Nephron progenitor cell (in vitro differentiated cells): ENCODE data around the gene PRH1.

Experiments used
- DNase-seq: peaks from one replicate; pipeline ENCODE4 v3.0.0; 2021
- H3K27ac Mint-ChIP-seq: 2 replicates; pipeline ENCODE4 v1.8.0; 2021; ENCODE audit warnings: mild to moderate bottlenecking, moderate library complexity, mixed read lengths
- H3K27me3 Mint-ChIP-seq: 2 replicates; pipeline ENCODE4 v1.8.0; 2021; ENCODE audit warnings: mild to moderate bottlenecking, low read depth, mixed read lengths; ENCODE audit not compliant: poor library complexity
- H3K36me3 Mint-ChIP-seq: 2 replicates; pipeline ENCODE4 v1.8.0; 2021; ENCODE audit warnings: low read depth, mixed read lengths
- H3K4me1 Mint-ChIP-seq: 2 replicates; pipeline ENCODE4 v1.8.0; 2021; ENCODE audit warnings: mixed read lengths
- H3K4me3 Mint-ChIP-seq: 2 replicates; pipeline ENCODE4 v1.8.0; 2021; ENCODE audit warnings: mild to moderate bottlenecking, moderate library complexity, mixed read lengths
- H3K9me3 Mint-ChIP-seq: 2 replicates; pipeline ENCODE4 v1.8.0; 2021; ENCODE audit warnings: mild to moderate bottlenecking, moderate library complexity, mixed read lengths
- CTCF ChIP-seq: fragments of 200-600 bp; sonication (generic); IDR thresholded peaks from 2 replicates; pipeline ENCODE4 v1.5.0; 2021; ENCODE audit warnings: antibody characterized with exemption

PRH1 gene

GRCh38 chr12:10904686-10905085 lies 20.6 kb upstream of the PRH1 start:
- no peak for TF ChIP-seq CTCF
- Mint-ChIP-seq H3K4me3 (no peak overlapping the region), H3K27ac (no peak overlapping the region), H3K27me3 (no peaks in the 10 kb centered on the region), H3K9me3 (peaks cover 59% of the 10 kb centered on the region), H3K4me1 (no peaks in the 10 kb centered on the region), H3K36me3 (peaks cover 76% of the 10 kb centered on the region)
- DNase-seq: no peak

- Mint-ChIP-seq H3K4me1 (no peaks in the 10 kb centered on the region), H3K27me3 (no peaks in the 10 kb centered on the region), H3K36me3 (peaks cover 82% of the 10 kb centered on the region), H3K27ac (no peak overlapping the region), H3K9me3 (peaks cover 59% of the 10 kb centered on the region), H3K4me3 (no peak overlapping the region)
- no peak for TF ChIP-seq CTCF
- DNase-seq: no peak
These were observed 17.4 kb upstream of the PRH1 start for GRCh38 chr12:10901427-10901826.

DNA sequence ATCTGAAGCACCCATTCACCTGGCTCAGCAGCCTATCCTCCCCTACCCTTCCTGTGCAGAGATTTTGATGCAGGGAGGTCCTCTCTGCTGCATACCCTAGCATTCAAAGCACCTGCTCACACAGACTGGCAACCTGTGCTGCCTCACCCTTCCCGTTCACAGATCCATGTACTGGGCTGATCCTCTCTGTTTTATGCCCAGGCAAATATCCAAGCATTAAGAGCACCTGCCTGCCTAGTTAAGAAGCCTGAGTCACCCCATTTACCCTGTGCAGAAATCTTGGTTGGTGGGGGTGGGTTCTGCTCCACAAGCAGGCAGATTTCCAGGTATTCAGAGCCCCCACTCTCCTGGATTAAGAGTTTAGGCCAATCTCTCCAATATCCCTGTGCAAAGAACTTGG lies 16.9 kb upstream of the PRH1 start:
- no peak for TF ChIP-seq CTCF
- Mint-ChIP-seq H3K36me3 (peaks cover 77% of the 10 kb centered on the region), H3K4me3 (no peak overlapping the region), H3K27ac (no peak overlapping the region), H3K27me3 (no peaks in the 10 kb centered on the region), H3K9me3 (peaks cover 55% of the 10 kb centered on the region), H3K4me1 (no peaks in the 10 kb centered on the region)
- DNase-seq: no peak

DNA sequence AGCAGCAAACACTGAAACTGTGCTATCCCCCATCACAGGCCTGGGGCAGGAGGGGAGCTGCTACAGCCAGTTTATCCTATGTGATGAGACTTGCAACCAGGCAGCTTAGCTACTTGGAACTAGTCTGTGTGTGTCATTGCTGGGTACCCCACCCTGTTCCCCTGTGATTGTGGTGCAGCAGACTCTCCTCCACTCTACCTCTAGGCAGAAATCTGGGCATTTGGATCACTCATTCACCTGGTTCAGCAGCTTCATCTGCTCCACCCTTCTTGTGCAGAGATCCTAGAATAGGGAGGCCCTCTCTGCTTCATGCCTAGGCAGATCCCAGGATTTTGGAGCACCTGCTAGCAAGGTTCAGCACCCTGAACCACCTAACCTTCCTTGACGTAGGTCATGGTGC lies 16.5 kb upstream of the PRH1 start:
- Mint-ChIP-seq H3K4me3 (no peak overlapping the region), H3K27ac (peak overlapping the region; percentile 51), H3K27me3 (no peaks in the 10 kb centered on the region), H3K4me1 (no peaks in the 10 kb centered on the region), H3K9me3 (peaks cover 50% of the 10 kb centered on the region), H3K36me3 (peaks cover 73% of the 10 kb centered on the region)
- TF ChIP-seq CTCF: no peak
- DNase-seq: no peak

- H3K9me3 Mint-ChIP-seq: peaks cover 14% of the 10 kb centered on the region
- H3K27ac Mint-ChIP-seq: no peak overlapping the region
- no peak for DNase-seq
- peaks cover 42% of the 10 kb centered on the region for H3K36me3 Mint-ChIP-seq
- no peak for TF ChIP-seq CTCF
- no peak overlapping the region for H3K4me3 Mint-ChIP-seq
- no peaks in the 10 kb centered on the region for H3K27me3 Mint-ChIP-seq
- no peaks in the 10 kb centered on the region for H3K4me1 Mint-ChIP-seq
These were observed 12.8 kb upstream of the PRH1 start for GRCh38 chr12:10896854-10897253.

- Mint-ChIP-seq H3K4me3 (no peak overlapping the region), H3K27ac (no peak overlapping the region), H3K36me3 (peaks cover 19% of the 10 kb centered on the region), H3K9me3 (no peaks in the 10 kb centered on the region), H3K27me3 (no peaks in the 10 kb centered on the region), H3K4me1 (no peaks in the 10 kb centered on the region)
- TF ChIP-seq CTCF: no peak
- DNase-seq: no peak
These were observed 7.9 kb upstream of the PRH1 start for GRCh38 chr12:10891937-10892336.
